Neural cell (in vitro differentiated cells): ENCODE data around the gene CDRT4. TPM values are rescaled to one million over a fixed set of nuclear protein-coding genes. Genes with fewer than 3 reads are reported as not detected.
"Not testable (repeated sequence)": the region's sequence is repeated elsewhere in the genome, so short reads cannot be mapped to it uniquely, and the experiment has no call there.

Experiments used
- H2AFZ ChIP-seq: fragments of 200-600, 300-800 bp; sonication (generic), shearing (Covaris generic); 2 replicates; pipeline ENCODE4 v1.6.0; 2014; ENCODE audit warnings: low read depth, mild to moderate bottlenecking, antibody characterized with exemption, low read length, moderate library complexity
- H3F3A ChIP-seq: fragments of 200-600 bp; shearing (Covaris generic); 2 replicates; pipeline ENCODE4 v1.6.1; 2016; ENCODE audit warnings: mild to moderate bottlenecking, moderate library complexity, mixed read lengths, antibody characterized with exemption, low read length; ENCODE audit not compliant: insufficient read depth, poor library complexity, severe bottlenecking
- H3K27ac ChIP-seq: fragments of 200-600, 300-800 bp; sonication (generic), shearing (Covaris generic); 2 replicates; pipeline ENCODE4 v1.5.1; 2014; ENCODE audit warnings: mild to moderate bottlenecking, low read length, moderate library complexity
- H3K27me3 ChIP-seq: fragments of 300-800, 200-600 bp; sonication (generic), shearing (Covaris generic); 2 replicates; pipeline ENCODE4 v1.6.0; 2014; ENCODE audit warnings: mild to moderate bottlenecking, low read depth, low read length, moderate library complexity; ENCODE audit not compliant: insufficient read depth
- H3K36me3 ChIP-seq: fragments of 300-800, 200-600 bp; sonication (generic), shearing (Covaris generic); 2 replicates; pipeline ENCODE4 v1.5.1; 2014; ENCODE audit warnings: mild to moderate bottlenecking, antibody characterized with exemption, low read length, moderate library complexity; ENCODE audit not compliant: insufficient read depth
- H3K4me2 ChIP-seq: fragments of 300-800, 200-600 bp; sonication (generic), shearing (Covaris generic); 2 replicates; pipeline ENCODE4 v1.6.0; 2014; ENCODE audit warnings: mild to moderate bottlenecking, low read length
- H3K4me3 ChIP-seq: fragments of 300-800, 200-600 bp; sonication (generic), shearing (Covaris generic); 2 replicates; pipeline ENCODE4 v1.5.1; 2014; ENCODE audit warnings: mild to moderate bottlenecking, low read length, moderate library complexity
- H3K79me2 ChIP-seq: fragments of 200-600 bp; shearing (Covaris generic); replicated peaks from 2 replicates; pipeline ENCODE4 v1.6.0; 2014; ENCODE audit warnings: mild to moderate bottlenecking, low read length, moderate library complexity; ENCODE audit not compliant: insufficient read depth
- H3K9ac ChIP-seq: fragments of 300-800, 200-600 bp; sonication (generic), shearing (Covaris generic); 2 replicates; pipeline ENCODE4 v1.6.1; 2016; ENCODE audit warnings: mild to moderate bottlenecking, low read length, mixed read lengths
- H3K9me2 ChIP-seq: fragments of 200-600 bp; shearing (Covaris generic); 2 replicates; pipeline ENCODE4 v1.6.1; 2016; ENCODE audit warnings: mild to moderate bottlenecking, low read length, mixed read lengths; ENCODE audit not compliant: insufficient read depth
- H3K9me3 ChIP-seq: fragments of 200-600, 300-800 bp; sonication (generic), shearing (Covaris generic); 2 replicates; pipeline ENCODE4 v1.6.1; 2016; ENCODE audit warnings: mild to moderate bottlenecking, mixed run types, low read length, moderate library complexity, mixed read lengths
- H4K20me1 ChIP-seq: fragments of 200-600 bp; shearing (Covaris generic); 2 replicates; pipeline ENCODE4 v1.6.1; 2016; ENCODE audit warnings: mild to moderate bottlenecking, mixed run types; ENCODE audit not compliant: insufficient read depth
- CTCF ChIP-seq: fragments of 450-650 bp; IDR thresholded peaks from 2 replicates; pipeline ENCODE4 v1.5.1; 2014; ENCODE audit warnings: antibody characterized with exemption, mild to moderate bottlenecking, moderate library complexity; ENCODE audit not compliant: poor library complexity, severe bottlenecking
- EP300 ChIP-seq: fragments of 450-650 bp; conservative IDR thresholded peaks from 2 replicates; pipeline ENCODE4 v1.6.1; 2014; ENCODE audit warnings: antibody characterized with exemption, mild to moderate bottlenecking, moderate library complexity; ENCODE audit not compliant: poor library complexity, severe bottlenecking
- EZH2 ChIP-seq: fragments of 200-600, 300-800 bp; shearing (Covaris generic), sonication (generic); IDR thresholded peaks from 2 replicates; pipeline ENCODE4 v1.6.1; 2014; ENCODE audit warnings: antibody characterized with exemption, low read length, borderline replicate concordance, mild to moderate bottlenecking; ENCODE audit not compliant: insufficient read depth, poor library complexity, severe bottlenecking
- MXI1 ChIP-seq: fragments of 450-650 bp; conservative IDR thresholded peaks from 2 replicates; pipeline ENCODE4 v1.6.1; 2014; ENCODE audit warnings: antibody characterized with exemption, mild to moderate bottlenecking; ENCODE audit not compliant: poor library complexity, severe bottlenecking
- POLR2AphosphoS5 ChIP-seq: IDR thresholded peaks from 2 replicates; pipeline ENCODE4 v1.6.1; 2012
- RAD21 ChIP-seq: fragments of 450-650 bp; conservative IDR thresholded peaks from 2 replicates; pipeline ENCODE4 v1.6.1; 2014; ENCODE audit warnings: antibody characterized with exemption, mild to moderate bottlenecking, moderate library complexity
- SMC3 ChIP-seq: fragments of 450-650 bp; conservative IDR thresholded peaks from 2 replicates; pipeline ENCODE4 v1.6.1; 2014; ENCODE audit warnings: antibody characterized with exemption, mild to moderate bottlenecking, moderate library complexity; ENCODE audit not compliant: poor library complexity
- TAF1 ChIP-seq: IDR thresholded peaks from 2 replicates; pipeline ENCODE4 v1.6.1; 2012; ENCODE audit warnings: low read depth
- polyA plus RNA-seq: library from polyadenylated mRNA; depleted of rRNA; stranded (reverse); fragments of >200 nt; gene quantifications from 2 replicates; pipeline ENCODE4 v1.2.3, GENCODE V29; 2014
- TF ChIP-seq, protein P1 (sequence below): IDR thresholded peaks from 2 replicates; pipeline ENCODE4 v1.6.1; 2012; ENCODE audit warnings: borderline replicate concordance

CDRT4 gene
- polyA plus RNA-seq, 1 donor from 2014 or later: 22.5 TPM

DNA sequence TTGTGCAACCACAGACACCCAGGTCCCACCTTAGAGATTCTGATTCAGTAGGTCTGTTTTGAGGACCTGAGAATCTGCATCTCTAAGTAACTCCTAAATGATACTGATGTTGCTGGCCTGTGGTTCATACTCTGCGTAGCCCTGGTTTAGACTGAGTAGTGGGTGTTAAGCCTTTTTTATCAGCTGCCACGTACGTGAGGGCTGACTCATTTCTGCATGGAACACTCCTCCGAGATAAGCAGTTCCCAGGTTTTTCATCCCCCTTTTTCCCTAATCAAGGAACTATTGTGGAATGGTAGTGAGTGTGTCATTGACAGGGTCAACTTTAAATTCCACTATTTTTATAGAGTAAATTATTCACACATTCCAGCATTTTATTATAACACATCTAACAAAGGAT, 26.1 kb downstream of the CDRT4 start:
- no peaks in the 10 kb centered on the region for H3K9me3 ChIP-seq
- TF ChIP-seq, protein P1, sequence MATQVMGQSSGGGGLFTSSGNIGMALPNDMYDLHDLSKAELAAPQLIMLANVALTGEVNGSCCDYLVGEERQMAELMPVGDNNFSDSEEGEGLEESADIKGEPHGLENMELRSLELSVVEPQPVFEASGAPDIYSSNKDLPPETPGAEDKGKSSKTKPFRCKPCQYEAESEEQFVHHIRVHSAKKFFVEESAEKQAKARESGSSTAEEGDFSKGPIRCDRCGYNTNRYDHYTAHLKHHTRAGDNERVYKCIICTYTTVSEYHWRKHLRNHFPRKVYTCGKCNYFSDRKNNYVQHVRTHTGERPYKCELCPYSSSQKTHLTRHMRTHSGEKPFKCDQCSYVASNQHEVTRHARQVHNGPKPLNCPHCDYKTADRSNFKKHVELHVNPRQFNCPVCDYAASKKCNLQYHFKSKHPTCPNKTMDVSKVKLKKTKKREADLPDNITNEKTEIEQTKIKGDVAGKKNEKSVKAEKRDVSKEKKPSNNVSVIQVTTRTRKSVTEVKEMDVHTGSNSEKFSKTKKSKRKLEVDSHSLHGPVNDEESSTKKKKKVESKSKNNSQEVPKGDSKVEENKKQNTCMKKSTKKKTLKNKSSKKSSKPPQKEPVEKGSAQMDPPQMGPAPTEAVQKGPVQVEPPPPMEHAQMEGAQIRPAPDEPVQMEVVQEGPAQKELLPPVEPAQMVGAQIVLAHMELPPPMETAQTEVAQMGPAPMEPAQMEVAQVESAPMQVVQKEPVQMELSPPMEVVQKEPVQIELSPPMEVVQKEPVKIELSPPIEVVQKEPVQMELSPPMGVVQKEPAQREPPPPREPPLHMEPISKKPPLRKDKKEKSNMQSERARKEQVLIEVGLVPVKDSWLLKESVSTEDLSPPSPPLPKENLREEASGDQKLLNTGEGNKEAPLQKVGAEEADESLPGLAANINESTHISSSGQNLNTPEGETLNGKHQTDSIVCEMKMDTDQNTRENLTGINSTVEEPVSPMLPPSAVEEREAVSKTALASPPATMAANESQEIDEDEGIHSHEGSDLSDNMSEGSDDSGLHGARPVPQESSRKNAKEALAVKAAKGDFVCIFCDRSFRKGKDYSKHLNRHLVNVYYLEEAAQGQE: no peak
- no peak for TF ChIP-seq SMC3
- TF ChIP-seq RAD21: no peak
- no peak for TF ChIP-seq TAF1
- TF ChIP-seq EP300: no peak
- TF ChIP-seq MXI1: no peak
- no peak for TF ChIP-seq CTCF
- TF ChIP-seq EZH2: no peak
- TF ChIP-seq POLR2AphosphoS5: no peak
- no peaks in the 10 kb centered on the region for H4K20me1 ChIP-seq
- H3K4me2 ChIP-seq: no peak overlapping the region
- no peak overlapping the region for H3K27ac ChIP-seq
- H3K79me2 ChIP-seq: no peaks in the 10 kb centered on the region
- H3F3A ChIP-seq: no peaks in the 10 kb centered on the region
- H2AFZ ChIP-seq: no peak overlapping the region
- no peaks in the 10 kb centered on the region for H3K9me2 ChIP-seq
- peaks cover 4% of the 10 kb centered on the region for H3K36me3 ChIP-seq
- no peaks in the 10 kb centered on the region for H3K27me3 ChIP-seq
- H3K4me3 ChIP-seq: no peak overlapping the region
- no peak overlapping the region for H3K9ac ChIP-seq

- Histone ChIP-seq H3K36me3 (peaks cover 9% of the 10 kb centered on the region), H2AFZ (no peak overlapping the region), H3K9me2 (no peaks in the 10 kb centered on the region), H3K9me3 (no peaks in the 10 kb centered on the region), H3K27ac (no peak overlapping the region), H3K4me3 (no peak overlapping the region), H3K27me3 (no peaks in the 10 kb centered on the region), H4K20me1 (no peaks in the 10 kb centered on the region), H3K4me2 (no peak overlapping the region), H3K79me2 (no peaks in the 10 kb centered on the region), H3F3A (no peaks in the 10 kb centered on the region), H3K9ac (no peak overlapping the region)
- no peak for TF ChIP-seq EZH2
- TF ChIP-seq TAF1: no peak
- TF ChIP-seq, protein P1: no peak
- no peak for TF ChIP-seq MXI1
- no peak for TF ChIP-seq SMC3
- no peak for TF ChIP-seq RAD21
- TF ChIP-seq EP300: no peak
- TF ChIP-seq POLR2AphosphoS5: no peak
- TF ChIP-seq CTCF: no peak
These were observed 27.1 kb downstream of the CDRT4 start for GRCh38 chr17:15440347-15440746.

GRCh38 chr17:15439205-15439985, 28.0 kb downstream of the CDRT4 start:
- not testable (repeated sequence) for H3K9me2 ChIP-seq, H3K4me3 ChIP-seq, H2AFZ ChIP-seq

More at GRCh38 chr17:15439205-15439985, 28.0 kb downstream of the CDRT4 start:
- not testable (repeated sequence) for H3K79me2 ChIP-seq, H3K9ac ChIP-seq, H4K20me1 ChIP-seq, H3K9me3 ChIP-seq, H3K36me3 ChIP-seq, H3K27me3 ChIP-seq, H3K27ac ChIP-seq, H3K4me2 ChIP-seq, H3F3A ChIP-seq
